GM21737 (cell line): ENCODE data around the gene GIPR.
"Not testable (repeated sequence)": the region's sequence is repeated elsewhere in the genome, so short reads cannot be mapped to it uniquely, and the experiment has no call there.

ENCODE experiments used
- ATAC-seq: cut with Tn5 transposase; IDR thresholded peaks from one replicate; pipeline ENCODE4 v1.9.1; 2021; ENCODE audit warnings: mild to moderate bottlenecking, moderate library complexity; ENCODE audit not compliant: unreplicated experiment

The GIPR gene

GRCh38 chr19:45691516-45692186 lies 23.6 kb downstream of the GIPR start, which contains the start of gene SNRPD2:
Gene SNRPD2, minus strand, starts transcription at chr19:45691953. Its CDS starts 65 bp downstream, at chr19:45691888.
- peak; percentile 44 for ATAC-seq

GRCh38 chr19:45692187-45693105 lies 24.4 kb downstream of the GIPR start, which contains the start of gene QPCTL:
Gene QPCTL, plus strand, starts transcription at chr19:45692666. Its CDS starts 38 bp downstream, at chr19:45692704.
- peak; percentile 83 for ATAC-seq

DNA sequence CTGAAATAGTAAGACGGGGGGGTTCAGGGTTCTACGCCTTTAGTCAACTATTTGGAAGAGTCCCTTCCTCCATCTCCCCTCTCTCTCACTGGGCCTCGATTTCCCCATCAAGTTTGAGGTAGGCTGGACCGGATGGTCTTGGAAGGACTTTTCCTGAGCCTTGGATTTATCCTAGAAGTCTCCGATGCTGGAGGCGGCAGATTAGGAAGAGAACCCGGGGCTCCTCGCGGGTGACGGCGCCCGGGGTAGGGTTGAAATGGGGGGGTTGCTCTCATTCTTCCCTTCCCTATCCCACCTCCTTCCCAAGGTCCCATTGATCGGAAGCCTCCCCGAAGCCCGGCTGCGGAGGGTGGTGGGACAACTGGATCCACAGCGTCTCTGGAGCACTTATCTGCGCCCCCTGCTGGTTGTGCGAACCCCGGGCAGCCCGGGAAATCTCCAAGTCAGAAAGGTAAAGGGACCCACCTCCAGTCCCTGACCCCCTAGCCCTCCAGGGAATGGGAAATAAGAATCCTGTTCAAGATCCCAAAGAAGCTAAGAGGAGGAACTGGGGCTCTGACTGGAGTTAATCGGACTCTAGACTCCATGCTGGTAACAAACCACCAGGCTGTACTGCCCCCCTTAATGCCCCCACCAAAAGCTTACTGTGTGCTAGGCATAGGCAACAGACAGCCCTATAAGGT lies 25.2 kb downstream of the GIPR start:
- no peak for ATAC-seq

DNA sequence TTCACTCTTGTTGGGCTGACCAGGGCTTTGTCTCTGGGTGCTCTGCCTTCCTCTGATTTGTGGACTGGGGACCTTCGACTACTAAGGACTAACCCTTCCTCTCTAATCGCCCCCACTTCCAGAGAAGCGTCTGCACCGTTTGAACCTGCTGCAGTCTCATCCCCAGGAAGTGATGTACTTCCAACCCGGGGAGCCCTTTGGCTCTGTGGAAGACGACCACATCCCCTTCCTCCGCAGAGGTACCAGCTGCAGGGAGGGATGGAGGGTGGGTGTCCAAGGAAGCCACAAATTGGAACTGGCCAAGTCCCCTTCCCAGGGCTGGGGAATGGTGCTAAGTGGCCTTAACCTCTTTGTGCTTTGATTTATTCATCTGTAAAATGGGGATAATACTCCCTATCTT lies 33.7 kb downstream of the GIPR start:
- no peak for ATAC-seq

DNA sequence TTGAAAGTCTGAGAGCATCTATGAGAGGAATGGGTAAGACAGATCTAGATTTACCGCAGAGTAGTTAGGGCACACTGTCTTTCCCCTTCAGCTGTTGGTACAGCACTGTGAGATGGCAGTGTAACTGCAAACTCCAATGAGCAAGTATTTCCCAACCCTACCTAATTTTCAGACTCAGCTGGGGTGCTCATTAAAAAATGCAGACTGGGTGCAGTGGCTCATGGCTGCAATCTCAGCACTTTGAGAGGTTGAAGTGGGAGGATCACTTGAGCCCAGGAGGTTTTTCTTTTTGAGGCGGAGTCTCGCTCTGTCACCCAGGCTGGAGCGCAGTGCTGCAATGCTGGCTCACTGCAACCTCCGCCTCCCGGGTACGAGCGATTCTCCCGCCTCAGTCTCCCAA lies 37.1 kb downstream of the GIPR start:
- no peak for ATAC-seq

DNA sequence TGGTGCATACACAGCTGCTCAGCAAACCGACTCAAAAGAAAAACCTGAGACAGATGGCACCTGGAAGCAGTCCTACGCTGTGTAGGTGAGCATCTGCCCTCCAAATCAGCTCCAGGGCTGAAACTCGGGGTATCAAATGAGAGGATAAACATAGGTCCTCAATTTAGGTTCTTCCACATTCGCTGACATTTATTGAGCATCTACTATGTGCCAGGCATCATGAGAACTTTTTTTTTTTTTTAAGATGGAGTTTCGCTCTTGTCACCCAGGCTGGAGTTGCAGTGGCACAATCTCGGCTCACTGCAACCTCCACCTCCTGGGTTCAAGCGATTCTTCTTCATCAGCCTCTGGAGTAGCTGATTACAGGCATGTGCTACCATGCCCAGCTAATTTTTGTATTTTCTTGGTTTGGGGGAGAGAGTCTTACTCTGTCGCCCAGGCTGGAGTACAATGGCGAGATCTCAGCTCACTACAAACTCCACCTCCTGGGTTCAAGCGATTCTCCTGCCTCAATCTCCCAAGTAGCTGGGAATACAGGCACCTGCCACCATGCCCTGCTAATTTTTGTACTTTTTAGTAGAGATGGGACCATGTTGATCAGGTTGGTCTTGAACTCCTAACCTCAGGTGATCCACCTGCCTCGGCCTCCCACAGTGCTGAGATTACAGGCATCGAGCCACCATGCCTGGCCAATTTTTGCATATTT lies 37.8 kb downstream of the GIPR start:
- no peak for ATAC-seq

GRCh38 chr19:45710356-45711130 lies 42.5 kb downstream of the GIPR start:
- no peak for ATAC-seq

- ATAC-seq, result no peak
Observed at GRCh38 chr19:45711851-45712698, 44.1 kb downstream of the GIPR start.

DNA sequence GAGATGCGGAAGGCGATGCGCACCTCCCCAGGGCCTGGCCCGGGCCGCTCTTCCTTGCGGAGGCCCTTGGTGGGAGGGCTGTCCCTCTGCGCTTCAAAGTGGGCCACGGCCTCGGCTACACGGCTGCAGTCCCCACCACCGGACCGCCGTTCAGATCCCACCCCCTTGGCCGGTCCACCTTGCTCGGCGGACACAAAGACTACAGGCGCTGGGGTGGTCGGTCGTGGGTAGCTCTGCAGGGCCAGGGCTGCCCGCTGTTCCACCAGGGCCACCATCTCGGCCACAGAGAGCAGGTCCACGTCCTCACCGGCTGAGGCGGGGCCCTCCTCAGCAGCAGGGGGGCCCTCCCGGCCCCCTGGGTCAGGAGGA lies 44.7 kb downstream of the GIPR start:
- no peak for ATAC-seq

DNA sequence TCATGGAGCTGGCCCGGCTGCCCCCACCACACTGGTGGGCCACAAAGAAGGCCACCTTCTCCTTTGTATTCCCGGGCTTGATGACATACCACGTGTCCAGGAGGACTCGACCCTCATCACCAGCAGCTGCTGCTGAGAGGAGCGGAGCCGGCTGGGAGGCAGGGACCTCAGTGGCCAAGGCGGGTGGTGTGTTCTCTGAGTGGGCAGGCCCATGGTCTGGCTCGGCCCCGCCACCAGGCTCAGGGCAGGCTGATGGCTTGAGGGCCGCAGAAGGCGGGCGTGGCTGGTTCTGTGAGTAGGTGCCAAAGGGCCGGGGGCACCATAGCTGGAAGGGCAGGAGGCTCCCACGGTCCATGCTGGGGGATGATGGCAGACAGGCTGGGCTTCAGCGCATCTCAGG lies 45.1 kb downstream of the GIPR start:
- no peak for ATAC-seq

DNA sequence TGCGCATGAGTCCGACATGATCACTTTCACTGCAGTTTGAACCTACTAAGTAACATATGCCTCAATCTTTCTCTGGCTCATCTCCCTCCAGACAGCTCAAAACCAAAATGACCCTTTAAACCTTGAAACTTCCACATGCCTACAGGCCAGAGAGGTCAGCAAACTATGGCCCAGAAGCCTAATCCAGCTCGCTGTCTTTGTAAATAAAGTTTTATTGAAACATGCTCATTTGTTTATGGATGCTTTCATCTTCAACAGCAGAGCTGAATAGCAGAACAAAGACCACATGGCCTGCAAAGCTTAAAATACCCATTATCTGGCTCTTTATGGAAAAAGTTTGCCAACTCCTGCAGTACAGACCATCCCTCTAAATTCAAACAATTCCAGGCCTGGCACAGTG lies 47.1 kb downstream of the GIPR start:
- ATAC-seq, result no peak

DNA sequence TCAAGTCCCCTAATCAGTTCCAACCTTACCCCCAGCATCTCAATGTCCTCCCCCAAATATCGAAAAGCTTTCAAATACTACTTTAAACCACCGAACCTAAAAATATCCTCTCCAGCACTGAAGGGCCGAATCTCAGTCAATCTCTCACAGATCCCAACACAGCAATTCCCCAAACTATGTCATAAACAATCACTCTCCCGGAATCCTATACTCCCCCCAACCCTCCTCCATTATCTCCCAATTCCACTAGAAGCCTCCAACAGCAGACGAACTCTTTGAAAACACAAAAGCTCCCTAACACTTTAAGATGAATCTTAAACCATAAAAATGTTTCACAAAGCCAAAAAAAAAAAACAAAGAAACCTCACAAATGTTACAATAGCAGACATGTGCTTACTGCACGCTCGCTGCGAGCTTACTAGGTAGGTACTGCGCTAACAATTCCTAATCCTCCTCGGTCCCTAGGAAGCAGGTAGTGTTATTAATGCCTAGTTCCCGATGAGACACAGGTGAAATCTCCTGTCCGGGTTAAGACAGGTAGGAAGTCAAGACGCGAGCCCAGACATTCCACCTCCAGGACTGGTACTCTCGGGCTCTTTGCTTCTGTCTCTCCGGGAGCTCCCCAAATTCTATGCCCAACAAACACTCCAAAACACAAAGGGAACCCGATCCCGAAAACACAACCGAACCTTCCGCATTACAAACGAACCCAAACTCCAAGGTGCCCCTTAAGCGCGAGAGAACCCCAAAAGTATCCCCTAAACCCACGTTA lies 48.5 kb downstream of the GIPR start:
- ATAC-seq, result no peak

DNA sequence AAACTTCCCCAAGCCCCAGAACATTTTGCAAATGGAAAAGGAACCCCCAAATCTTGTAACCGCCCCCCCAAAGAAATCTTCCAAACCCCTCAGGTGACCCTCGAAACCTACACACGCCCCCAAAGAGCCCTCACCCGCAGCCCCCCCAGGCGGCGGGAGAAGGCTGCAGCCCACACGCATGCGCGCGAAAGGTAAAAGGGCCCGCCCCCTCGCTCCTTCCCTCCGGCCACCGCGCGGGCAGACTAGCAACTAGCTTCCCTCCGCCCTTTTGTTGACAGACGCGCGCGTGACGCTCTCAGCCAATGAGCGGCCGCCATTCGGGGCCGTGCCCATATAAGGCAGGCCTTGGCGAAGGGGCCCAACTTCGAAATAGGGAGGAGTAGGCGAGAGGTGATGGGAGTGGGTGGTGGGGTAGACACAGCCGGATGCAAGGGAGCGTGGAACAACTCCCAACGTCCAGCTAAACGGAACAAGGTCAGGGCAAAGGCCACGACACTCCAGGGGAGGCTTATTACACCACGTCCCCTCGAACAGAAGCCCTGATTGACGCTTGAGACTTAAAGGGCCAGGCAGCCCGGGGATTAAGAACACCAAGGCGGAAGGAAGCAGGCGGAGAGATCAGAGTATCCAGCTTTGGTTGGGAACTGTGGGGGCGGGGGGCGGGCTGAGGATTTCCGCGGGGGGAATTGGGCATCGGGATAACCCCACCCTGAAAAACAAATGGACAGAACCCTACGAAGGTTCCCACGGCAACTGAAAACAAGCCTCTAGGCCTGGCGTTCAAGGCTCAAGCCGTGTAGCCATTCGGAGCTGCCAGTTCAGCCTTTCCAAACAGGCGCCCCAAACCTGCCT lies 49.3 kb downstream of the GIPR start:
- peak; percentile 86 for ATAC-seq

DNA sequence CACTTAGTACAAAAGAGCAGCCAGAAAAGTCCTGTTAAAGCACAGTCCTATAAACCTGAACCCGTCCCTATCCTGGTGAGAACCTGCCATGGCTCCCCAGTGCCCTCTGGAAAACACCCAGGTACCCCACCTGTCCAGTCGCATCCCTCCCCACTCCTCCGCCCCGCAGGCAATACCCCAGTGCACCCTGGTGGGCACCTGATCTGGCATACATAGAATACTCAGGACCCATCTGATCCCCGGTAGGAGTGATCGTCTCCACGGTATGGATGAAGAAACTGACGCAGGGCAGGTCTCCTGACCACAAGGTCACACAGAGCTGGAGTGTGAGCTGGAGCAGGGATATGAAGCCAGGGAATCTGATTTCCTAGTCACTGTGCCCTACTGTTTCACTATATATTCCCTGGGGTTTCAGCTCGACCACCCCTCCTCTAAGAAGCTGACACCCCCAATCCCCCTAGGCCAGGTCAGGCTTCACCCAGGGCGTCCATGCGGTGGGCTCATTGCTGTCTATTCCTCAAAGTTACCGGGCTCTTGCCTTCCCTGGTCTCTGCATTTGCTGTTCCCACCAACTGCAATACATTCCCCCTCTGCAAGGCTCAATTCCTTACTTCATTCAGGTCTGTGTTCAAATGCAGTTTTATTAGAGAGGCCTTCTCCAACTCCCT lies 50.1 kb downstream of the GIPR start:
- ATAC-seq, result no peak

GRCh38 chr19:45720065-45720464 lies 52.0 kb downstream of the GIPR start:
- ATAC-seq, result not testable (repeated sequence)

- not testable (repeated sequence) for ATAC-seq
Observed at GRCh38 chr19:45728683-45729082, 60.7 kb downstream of the GIPR start.

- no peak for ATAC-seq
Observed at GRCh38 chr19:45729800-45730290, 61.8 kb downstream of the GIPR start.
